Stimulated activated CD4-positive, alpha-beta T cell treated with anti-CD3 and anti-CD28 coated beads, TNF-alpha, amount 100 ng/mL, for 1 hour (primary cell): ENCODE measurements around the gene FOCAD.
A peak's percentile ranks its signal among the peaks of the same experiment; 100 is the strongest.
"Not testable (repeated sequence)": the region's sequence is repeated elsewhere in the genome, so short reads cannot be mapped to it uniquely, and the experiment has no call there.

Experiments
- DNase-seq, 3 donors: peaks; one replicate each; pipeline ENCODE4 v3.0.0-alpha.2; 2020; ENCODE audit warnings: low read depth in 3 of 3, low spot score in 1 of 3

Gene FOCAD

DNA sequence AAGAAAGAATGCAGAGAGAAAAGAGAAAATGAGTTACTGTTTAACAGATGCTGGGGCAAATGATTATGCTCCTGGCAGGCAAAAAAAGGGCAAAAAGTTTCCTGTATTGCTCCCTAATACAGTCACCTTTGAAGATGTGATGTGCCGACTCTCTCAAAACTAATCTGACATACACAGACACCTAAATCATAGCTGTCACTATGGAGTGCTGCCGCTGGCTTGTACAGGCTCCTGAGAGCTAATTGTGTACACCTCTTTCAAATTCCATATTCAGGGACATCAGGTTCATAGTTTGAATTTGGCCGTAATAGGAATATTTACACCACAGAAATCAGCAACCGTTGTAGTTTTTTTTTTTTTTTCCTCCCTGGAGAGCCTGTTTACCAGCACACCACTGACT is 12.4 kb upstream of the FOCAD start:
- DNase-seq, result no peak

DNA sequence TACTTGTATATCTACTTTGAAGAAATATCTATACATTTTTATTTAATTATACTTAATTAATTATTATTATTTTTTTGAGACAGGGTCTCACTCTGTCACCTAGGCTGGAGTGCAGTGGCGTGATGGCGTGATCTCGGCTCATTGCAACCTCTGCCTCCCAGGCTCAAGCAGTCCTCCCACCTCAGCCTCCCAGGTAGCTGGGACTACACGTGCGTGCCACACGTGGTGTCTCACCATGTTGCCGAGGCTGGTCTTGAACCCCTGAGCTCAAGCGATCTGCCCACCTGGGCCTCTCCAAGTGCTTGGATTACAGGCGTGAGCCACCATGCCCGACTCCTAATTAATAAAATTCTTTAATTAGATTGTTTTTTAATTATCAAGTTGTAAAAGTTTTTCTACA is 10.5 kb upstream of the FOCAD start:
- DNase-seq, result not testable (repeated sequence)

DNA sequence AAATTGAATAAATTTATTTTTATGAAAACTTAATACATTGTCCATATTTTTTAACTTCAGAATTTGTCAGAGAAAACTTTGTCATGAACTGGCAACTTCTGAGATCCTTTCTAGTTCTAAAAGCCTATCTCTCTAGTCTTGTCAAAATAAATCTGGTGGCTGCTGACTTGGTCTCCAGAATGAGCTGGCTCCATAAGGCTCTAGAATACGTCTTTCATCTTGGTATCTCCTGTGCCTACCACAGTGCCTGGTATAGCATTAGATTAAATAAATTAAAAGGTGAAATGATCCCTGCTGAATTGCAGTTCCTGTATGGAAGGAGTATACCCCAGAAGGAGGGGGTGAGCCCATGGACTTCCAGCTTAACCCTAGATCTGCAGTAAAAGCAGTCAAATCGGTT is 2.6 kb upstream of the FOCAD start:
- DNase-seq, result no peak

DNA sequence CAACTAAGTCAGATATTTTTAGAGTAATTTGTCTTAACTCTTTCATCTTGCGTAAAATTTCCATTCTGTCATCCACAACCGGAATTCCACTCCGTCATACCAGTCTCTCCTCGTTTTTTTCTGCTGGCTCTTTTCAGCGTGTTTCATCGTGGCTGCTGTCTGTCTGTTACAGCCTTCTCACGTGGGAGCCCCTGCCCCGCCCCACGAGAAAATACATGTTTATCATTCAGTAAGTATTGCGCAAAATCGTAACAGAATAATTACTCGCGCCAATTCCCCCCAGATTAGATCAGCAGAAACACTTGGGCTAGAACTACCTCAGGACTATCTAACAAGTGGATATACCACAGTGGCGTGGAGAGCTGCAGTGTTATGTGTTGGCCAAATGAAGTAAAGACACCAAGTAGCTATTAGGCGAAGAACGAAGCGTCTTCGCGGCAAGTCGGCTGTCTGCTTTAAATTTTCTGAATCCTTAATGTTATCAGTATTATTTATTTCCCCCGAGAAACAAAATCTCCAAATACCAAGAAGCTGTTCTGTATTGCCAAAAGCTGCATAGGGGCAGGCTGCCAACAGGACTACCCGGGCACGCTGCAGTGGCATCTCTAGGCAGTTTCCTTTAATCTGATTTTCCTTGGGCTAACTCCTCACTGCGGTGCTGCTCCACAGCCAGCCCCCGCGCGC is 566 bp upstream of the FOCAD start:
- peak in 1 of 3 donors; percentile 5 for DNase-seq

DNA sequence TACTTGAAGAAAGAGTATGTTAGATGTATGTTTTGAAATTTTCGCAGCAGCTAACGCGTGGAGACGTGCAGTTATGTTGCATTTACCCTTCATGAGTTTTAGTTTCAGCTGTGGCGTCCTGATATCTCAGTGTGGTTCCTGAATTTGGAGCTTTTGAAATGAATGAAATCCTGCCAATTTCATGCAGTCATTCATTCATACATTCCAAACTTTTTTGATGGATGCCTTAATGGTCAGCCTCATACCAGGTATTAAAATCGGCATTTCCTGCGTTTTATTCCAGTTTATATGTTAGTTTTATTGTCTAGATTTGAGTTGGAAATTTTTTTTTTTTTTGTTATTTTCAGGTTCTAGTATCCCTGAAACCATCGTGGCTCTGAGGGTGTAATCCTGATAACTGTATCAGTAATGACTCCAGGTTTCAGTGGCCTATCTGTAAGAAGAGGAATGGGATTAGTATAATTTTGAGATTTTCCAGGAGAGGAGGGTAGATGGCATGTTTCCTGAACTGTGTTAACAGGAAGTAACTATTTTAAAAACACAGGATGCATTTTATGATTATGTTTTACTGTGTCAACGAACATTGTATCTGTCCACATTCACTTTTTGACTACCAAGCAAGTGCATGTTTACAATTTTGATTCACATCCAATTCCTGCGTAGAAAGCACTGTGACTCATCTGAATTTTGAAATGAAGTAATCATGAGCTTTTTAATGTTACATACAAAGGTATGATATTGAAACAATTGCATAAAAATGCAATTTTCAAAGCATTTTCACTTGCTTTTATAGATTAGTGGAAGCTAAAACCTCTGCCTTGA is 1.0 kb downstream of the FOCAD start:
- no peak for DNase-seq

DNA sequence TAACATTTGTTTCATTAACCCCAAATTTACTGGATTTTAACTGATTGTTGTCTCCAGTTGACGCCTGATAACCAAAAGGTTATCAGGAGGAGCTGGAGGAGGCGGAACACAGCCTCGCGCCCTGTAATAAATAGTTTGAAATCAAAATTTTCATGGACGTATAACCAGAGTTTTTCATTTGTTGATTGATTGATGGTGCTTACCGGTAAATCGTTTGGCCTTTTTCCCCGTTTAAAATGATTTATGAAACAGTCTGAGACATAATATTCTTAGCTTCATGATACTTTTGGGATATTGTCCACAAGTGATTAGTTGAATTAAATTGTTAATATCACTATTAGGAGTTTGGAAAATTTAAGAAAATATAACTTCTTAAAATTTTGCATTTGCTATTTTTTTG is 1.7 kb downstream of the FOCAD start:
- no peak for DNase-seq

DNA sequence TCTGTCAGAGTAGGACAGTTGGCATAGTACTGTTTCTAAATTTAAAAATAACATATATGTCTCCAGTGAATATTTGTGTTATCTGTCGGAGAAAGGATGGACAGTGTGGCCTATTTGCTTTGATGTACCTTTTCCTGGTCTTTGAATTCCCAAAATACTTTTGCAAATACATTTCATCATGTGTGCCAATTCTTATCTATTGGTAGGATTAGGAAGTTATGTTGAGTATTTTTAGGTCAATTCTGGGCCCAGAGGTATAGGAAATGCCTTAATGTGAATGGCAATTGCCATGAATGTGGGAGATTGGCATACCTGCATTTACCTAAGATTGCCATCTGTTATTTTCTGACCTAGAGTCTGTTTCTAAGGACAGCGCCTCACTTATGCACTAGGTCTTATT is 5.8 kb downstream of the FOCAD start:
- DNase-seq, result no peak

DNA sequence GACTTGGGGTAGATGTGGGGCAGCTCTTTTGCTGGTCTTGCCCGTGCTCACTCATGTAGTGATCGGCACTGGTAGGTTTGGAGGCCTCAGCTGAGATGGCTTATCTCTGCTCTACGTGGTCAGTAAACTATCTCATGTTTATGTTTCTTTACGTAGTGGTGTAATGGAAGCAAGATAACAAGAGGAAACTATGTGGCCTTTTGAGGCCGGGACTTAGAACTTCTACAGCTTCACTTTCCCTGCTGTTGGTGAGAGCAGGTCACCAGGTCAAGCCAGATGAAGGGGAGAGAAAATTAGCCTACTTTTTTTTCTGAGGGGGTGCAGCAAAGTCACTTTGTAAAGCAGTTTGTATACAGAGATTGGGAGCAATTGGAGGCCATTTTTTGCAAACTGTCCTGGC is 8.5 kb downstream of the FOCAD start:
- DNase-seq, result no peak

DNA sequence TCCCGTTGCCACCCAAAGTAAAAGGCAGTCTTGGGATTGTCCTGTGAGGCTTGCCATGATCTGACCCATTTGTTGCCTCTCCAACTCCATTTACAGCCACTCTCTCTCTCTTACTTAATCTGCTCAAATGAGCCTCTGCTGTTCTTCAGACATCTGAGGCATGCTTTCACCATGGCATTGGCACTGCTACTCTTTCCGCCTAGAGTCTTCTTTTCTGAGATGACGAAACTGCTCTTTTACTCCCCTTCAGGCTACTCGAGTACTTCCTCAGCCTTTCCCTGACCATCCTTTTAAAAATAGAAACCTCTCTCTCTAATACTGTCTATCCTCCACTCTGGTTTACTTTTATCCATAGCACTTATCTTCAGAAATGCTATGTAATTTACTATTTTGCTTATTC is 9.0 kb downstream of the FOCAD start:
- no peak for DNase-seq

DNA sequence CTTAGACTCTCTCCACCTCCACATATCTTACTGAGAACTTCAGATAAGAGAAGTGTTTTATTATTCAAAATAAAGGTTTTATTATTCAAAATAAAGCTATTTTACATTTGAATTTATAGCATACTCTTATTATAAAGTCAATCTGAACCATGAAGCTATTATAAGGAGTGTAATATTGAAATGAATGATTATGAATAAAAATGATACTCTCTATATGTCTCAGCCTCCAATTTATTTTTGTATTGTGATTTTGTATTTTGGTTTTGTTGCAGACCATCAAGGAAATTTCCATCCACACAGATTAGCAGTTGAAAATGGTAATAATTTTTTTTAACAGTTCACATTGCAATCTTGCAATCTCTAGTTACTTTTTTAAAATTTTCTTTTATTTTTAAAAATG is 10.2 kb downstream of the FOCAD start:
- DNase-seq, result no peak

DNA sequence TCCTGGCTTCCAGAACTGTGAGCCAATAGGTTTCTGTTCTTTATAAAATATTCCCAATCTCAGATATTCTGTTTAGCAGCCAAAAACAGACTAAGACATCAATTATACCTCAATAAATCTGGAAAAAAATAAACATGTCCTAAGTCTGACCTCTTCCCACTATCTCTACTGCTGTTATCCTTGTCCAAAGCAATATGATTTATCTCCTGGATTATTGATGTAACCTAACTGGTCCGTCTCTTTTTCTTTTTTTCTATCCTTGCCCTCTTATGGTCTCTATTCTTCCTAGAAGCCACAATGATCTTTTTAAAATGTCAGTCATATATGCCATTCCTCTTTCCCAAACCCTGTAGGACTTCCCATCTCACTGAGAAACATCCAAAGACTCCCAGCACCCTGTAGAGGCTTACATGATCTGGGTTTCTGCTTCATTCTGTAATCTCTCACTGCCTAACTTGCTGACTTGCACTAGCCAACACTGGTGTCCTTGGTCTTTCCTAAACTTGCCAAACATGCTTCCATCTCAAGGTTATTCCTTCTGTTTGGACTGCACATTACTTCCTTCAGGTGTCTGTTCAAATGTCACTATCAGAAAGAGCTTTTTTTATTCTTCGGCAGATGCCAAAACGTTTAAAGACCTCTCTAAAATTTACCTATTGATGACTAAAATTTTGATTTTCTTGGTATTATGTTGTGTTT is 13.1 kb downstream of the FOCAD start:
- DNase-seq, result no peak

DNA sequence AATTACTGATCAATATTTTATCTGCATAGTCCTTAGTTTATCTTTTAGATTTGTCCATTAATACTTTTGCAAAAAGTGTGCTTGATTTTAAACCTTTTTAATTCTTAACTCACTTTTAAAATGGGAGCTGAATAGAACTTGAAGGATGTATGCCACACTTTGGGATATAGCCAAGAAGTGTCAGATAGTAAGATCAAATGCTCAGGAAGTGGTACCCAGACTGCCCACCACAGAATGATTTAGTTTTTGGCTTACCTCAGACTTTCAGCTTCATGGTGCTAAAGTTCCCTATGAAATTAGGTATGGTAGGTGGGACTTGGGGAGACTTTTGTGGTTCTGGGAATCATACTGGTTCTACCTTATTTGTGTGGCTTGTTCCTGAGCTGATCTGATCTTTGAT is 14.7 kb downstream of the FOCAD start:
- no peak for DNase-seq

DNA sequence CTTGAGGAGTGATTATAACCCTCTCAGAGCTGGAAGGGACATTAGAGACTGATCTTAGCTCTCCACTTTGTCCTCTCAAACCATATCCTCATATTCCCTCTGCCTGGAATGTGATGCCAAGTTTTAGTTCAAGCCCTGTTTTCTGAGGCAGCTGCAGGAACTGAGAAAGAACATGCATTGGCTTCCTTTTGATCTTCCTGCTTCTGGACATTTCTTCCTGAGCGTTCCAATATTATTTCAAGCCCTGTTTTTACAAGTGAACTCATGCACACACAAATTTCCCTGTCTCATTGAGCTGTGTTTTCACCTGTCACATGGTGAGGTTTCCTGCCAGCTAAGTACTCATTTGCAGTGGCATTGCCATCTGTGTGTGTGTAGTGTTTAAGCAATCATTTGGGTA is 17.0 kb downstream of the FOCAD start:
- DNase-seq, result no peak

DNA sequence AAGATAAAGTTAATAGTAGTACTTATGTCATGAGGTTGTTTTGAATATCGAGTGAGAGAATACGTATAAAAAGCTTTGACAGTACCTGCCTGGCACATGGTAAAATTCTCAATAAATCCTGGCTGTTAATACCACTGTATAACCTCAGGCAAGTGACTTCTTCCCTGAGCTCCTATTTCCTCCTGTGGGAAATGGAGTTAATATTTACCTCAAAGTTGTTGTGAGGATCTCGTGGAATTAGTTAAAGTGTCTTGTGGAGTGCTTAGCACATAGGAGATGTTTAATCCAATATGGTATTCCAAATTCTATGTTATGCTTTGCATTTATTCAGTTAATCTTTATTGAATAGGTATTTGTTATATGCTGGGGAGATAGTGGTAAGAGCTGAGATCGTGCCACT is 18.5 kb downstream of the FOCAD start:
- no peak for DNase-seq

DNA sequence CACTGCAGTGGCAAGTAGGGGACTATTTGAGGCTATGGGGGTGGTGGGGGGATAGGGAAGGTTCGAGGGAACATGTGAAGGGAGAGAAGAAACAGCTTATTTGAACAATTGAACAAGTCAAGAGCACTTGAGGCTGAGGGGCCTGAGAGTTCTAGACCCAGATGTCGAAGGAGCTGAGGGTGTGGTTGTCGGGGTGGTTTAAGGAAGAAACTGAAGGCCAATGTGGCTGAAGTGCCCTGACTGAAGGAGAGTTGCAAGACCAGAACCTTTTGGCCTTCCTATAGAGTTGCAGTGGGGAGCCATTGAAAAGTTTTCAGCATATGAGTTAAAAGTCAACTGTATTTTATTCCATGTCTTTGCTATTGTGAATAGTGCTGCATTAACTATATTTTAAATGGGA is 19.1 kb downstream of the FOCAD start:
- DNase-seq, result no peak

DNA sequence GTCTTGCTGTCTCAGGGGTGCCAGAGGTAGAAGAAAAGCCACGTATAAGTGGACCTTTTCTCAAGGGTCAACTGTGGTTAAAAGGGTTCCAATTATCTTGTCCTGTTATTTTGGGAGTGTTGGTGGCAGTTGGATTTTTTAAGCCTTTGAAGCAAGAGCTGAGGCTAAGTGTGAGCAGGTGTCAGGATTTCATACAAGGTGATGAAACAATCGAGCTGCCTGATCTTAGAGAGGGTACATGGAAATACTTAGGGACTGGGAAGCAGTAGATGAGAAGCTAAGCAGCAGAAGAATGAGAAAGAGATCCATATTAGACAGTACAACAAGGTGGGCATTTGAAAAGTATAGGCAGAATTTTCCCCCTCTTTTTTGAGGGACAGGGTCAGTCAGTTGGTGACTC is 23.6 kb downstream of the FOCAD start:
- DNase-seq, result no peak

DNA sequence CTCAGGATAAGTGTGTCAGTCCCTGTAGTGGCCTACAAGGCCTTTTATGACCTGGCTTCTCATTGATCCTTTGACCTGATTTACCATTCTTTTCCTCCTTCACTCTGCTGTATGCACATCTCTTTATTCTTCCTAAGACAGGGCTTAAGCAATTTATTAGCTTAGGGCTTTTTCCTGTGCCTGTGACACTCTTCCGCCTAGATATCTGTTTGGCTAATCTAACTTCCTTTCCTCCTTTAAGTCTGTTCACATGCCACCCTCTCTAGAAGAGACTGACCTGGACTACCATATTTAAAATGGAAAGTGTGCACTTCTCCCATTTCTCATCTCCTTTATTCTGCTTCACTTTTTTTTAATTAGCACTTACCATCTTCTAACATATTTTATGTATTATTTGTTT is 29.1 kb downstream of the FOCAD start:
- DNase-seq, result no peak

DNA sequence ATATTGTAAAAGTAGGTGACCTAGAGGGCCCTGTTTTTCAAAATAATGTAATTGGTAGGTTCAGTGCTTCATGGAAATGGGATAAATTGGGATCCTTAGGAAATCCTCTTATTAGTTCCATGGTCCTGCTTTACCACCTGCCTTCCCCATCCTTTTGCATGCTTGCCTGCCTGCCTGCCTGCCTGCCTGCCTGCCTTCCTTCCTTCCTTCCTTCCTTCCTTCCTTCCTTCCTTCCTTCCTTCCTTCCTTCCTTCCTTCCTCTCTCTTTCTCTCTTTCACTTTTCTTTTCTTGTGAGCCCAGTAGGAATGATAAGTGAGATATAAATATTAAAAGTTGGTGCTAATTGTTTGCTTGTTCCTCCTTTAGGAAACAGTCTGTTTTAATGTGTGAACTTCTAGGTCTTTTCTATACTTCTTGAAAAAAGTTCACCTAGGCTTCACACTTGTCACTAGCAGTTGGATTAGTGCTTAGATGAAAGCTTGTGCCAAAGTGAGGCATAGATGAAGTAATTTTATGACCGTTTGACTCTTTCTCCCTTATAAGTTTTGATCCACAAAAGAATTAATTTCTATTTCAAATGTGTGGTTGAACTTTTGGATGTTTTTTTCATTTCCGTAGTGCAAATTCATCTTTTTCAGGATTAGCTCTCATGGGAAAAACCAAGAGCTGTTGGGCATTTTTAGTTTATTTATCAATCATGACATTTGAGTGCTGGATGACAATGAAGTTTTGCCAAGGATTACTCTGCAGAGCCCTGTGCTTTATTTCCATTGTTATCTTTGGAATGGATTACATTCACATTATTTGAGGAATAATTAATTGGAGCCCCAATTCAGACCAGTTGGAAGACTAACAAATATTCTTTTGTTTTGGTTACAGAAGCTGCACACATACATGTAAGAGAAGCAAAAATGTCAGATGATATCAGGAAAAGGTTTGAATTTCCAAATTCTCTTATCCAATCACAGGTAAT is 30.7 kb downstream of the FOCAD start:
- no peak for DNase-seq

DNA sequence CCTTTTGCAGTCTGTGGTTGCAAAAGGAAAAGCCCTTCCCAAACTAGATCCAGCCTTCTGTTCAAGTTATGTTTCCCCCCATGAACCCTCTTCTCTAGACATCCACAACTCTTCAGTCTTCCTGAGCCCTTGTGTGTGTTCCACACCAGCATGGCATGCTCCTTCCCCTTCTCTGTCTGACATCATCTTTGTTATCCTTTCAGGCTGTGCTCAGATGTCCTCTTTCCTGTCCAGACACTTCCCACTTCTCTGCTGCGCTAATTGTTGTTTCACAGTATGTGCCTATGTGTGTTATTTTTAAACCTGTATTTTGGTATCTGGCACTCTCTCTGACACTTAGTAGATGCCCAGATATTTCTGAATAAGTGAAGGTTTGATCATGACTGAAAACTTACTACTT is 38.2 kb downstream of the FOCAD start:
- no peak for DNase-seq

DNA sequence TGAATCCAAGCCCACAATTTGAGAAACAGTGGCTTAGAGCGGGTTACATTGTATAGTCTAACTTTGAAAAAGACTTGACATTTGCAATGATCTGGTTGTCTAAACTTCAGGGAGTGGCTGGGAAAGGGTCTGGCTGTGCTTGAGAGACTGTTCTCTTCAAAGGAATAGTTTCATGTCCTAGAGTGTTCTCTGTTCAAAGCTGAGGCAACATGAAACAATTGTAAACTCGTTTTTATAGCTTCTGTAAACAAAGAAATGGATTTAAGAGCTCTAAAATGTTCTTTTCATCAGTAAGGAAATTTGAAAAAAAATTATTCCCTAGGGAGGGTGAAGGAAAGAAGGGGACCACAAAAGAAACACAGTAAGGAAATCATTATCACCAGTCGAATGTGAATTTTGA is 41.6 kb downstream of the FOCAD start:
- DNase-seq, result no peak

DNA sequence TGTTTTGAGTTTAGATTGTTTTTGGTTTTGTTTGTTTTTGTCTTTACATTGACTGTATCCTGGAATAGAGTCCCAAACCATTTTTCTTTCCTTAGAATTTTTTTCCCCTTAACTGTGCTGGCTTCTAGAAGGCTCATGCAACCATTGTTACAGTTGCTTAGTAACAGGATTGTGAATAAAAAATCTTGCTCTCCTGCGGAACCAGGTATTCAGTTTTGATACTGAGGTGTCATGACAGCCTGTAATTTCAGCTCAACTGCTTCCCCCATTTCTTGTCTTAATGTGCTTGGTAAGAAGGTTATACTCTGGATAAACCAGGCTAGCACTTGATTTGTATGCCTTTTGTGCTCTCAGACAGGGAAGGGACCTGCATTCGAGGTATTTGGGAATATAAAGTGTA is 42.1 kb downstream of the FOCAD start:
- no peak for DNase-seq
